Stimulated activated effector memory CD8-positive, alpha-beta T cell treated with anti-CD3 and anti-CD28 coated beads, Interleukin-12 subunit alpha, Interleukin-12 subunit beta, amount 100 ng/mL, for 72 hours (primary cell): ENCODE results near the gene OR6J1.

Experiments used
- ATAC-seq: fragments of 150-1000 bp; cut with Tn5 transposase; 2 replicates; pipeline ENCODE4 v1.10.0; 2021
- DNase-seq, 2 donors: peaks; one replicate each; pipeline ENCODE4 v3.0.0; 2021 to 2022; ENCODE audit warnings: low spot score in 2 of 2
- H3K27ac Mint-ChIP-seq: one replicate; pipeline ENCODE4 v1.8.0; 2022; ENCODE audit warnings: mild to moderate bottlenecking, mixed read lengths
- H3K36me3 Mint-ChIP-seq: one replicate; pipeline ENCODE4 v1.8.0; 2022; ENCODE audit warnings: mild to moderate bottlenecking, mixed read lengths
- H3K4me1 Mint-ChIP-seq: one replicate; pipeline ENCODE4 v1.8.0; 2022; ENCODE audit warnings: mixed read lengths
- H3K4me3 Mint-ChIP-seq: one replicate; pipeline ENCODE4 v1.8.0; 2022; ENCODE audit warnings: mild to moderate bottlenecking, mixed read lengths
- H3K9me3 Mint-ChIP-seq: one replicate; pipeline ENCODE4 v1.8.0; 2022; ENCODE audit warnings: mixed read lengths

Gene OR6J1

GRCh38 chr14:22583994-22584393, 60.2 kb downstream of the OR6J1 start:
- DNase-seq = no peak

More at GRCh38 chr14:22583994-22584393, 60.2 kb downstream of the OR6J1 start:
- Mint-ChIP-seq H3K9me3 (no peaks in the 10 kb centered on the region), H3K4me1 (peaks cover 76% of the 10 kb centered on the region), H3K4me3 (peak overlapping the region; percentile 37), H3K36me3 (peaks cover 97% of the 10 kb centered on the region), H3K27ac (no peak overlapping the region)
- ATAC-seq = peak; percentile 52
